PC-3 (cell line): ENCODE data around the gene C22orf39.

Source experiments
- CTCF ChIP-seq: fragments of 300-600 bp; sonication (generic); conservative IDR thresholded peaks from 2 replicates; pipeline ENCODE4 v1.5.1; 2017; ENCODE audit warnings: antibody characterized with exemption, low read depth, mild to moderate bottlenecking, low read length
- EZH2 ChIP-seq: fragments of 300-600 bp; sonication (generic); IDR thresholded peaks from one replicate; pipeline ENCODE4 v1.6.1; 2017; ENCODE audit warnings: antibody characterized with exemption, mild to moderate bottlenecking, low read length; ENCODE audit not compliant: unreplicated experiment
- EZH2phosphoT487 ChIP-seq: fragments of 300-600 bp; sonication (generic); IDR thresholded peaks from 2 replicates; pipeline ENCODE4 v1.6.1; 2018; ENCODE audit warnings: mild to moderate bottlenecking, antibody characterized with exemption, low read length, borderline replicate concordance

GRCh38 chr22:19473578-19473977 lies 26.1 kb upstream of the C22orf39 start:
- TF ChIP-seq EZH2 (no peak), CTCF (no peak; the same call in 1 of the 2 replicates), EZH2phosphoT487 (no peak)
